ENCODE data around the gene TMEM115.

TMEM115 gene

GRCh38 chr3:50375258-50375931 lies 16.1 kb upstream of the TMEM115 start:
- DNase-seq, result no peak

- no peak for DNase-seq
These were observed 15.3 kb upstream of the TMEM115 start for GRCh38 chr3:50374363-50375257.

- no peak for DNase-seq
These were observed 14.1 kb upstream of the TMEM115 start for GRCh38 chr3:50373146-50374051.

GRCh38 chr3:50372349-50372748 lies 13.0 kb upstream of the TMEM115 start:
- no peak for DNase-seq

- no peak for DNase-seq
These were observed 11.9 kb upstream of the TMEM115 start for GRCh38 chr3:50371133-50371685.

GRCh38 chr3:50370594-50370993 lies 11.3 kb upstream of the TMEM115 start:
- peak; percentile 32 for DNase-seq

GRCh38 chr3:50369012-50369670 lies 9.8 kb upstream of the TMEM115 start:
- DNase-seq, result no peak

GRCh38 chr3:50365842-50366220 lies 6.5 kb upstream of the TMEM115 start:
- no peak for DNase-seq

- peak; percentile 87 for DNase-seq
These were observed 5.9 kb upstream of the TMEM115 start for GRCh38 chr3:50365080-50365841.

- no peak for DNase-seq
These were observed 5.3 kb upstream of the TMEM115 start for GRCh38 chr3:50364573-50365079.

GRCh38 chr3:50359760-50360110 lies 414 bp upstream of the TMEM115 start:
- no peak for DNase-seq

- DNase-seq, result no peak
These were observed 888 bp downstream of the TMEM115 start for GRCh38 chr3:50358355-50358910.

- DNase-seq, result no peak
These were observed 1.8 kb downstream of the TMEM115 start for GRCh38 chr3:50357481-50357880.

GRCh38 chr3:50356553-50356952 lies 2.8 kb downstream of the TMEM115 start:
- no peak for DNase-seq

GRCh38 chr3:50355829-50356552 lies 3.3 kb downstream of the TMEM115 start:
- DNase-seq, result no peak

- DNase-seq, result no peak
These were observed 4.5 kb downstream of the TMEM115 start for GRCh38 chr3:50354850-50355249.

- no peak for DNase-seq
These were observed 5.0 kb downstream of the TMEM115 start for GRCh38 chr3:50354186-50354764.

- no peak for DNase-seq
These were observed 5.9 kb downstream of the TMEM115 start for GRCh38 chr3:50353245-50354004.

GRCh38 chr3:50352781-50353180 lies 6.5 kb downstream of the TMEM115 start:
- no peak for DNase-seq

All from NCI-H146 (cell line).